HepG2 (cell line): ENCODE data around the gene TMEM131L. TPM values are rescaled to one million over a fixed set of nuclear protein-coding genes. Genes with fewer than 3 reads are reported as not detected.

ENCODE experiments used
- ATAC-seq: fragments of 200-7000 bp; cut with Tn5 transposase; 3 replicates; pipeline ENCODE4 v1.9.1; 2020; ENCODE audit warnings: mild to moderate bottlenecking, moderate library complexity
- BruUV-seq: library from RNA; stranded (reverse); fragments of 400-500 nt; replicated peaks from 2 replicates; lab custom pipeline; 2021; lab: Mats Ljungman, UMichigan
- CTCF ChIA-PET: fragments of 300-600 bp; formaldehyde crosslinking; extraction: SDS; loops from one replicate; lab custom pipeline; 2021; ENCODE audit warnings: low total read pairs, inconsistent platforms, low intra/inter-chr PET ratio; lab: Yijun Ruan, JAX
- POLR2A ChIA-PET: fragments of 350-600 bp; sonication (Branson Sonifier 250); formaldehyde crosslinking; loops from one replicate; lab custom pipeline; 2020; ENCODE audit warnings: antibody characterized with exemption, inconsistent platforms; lab: Yijun Ruan, JAX
- DNase-seq: peaks from one replicate; pipeline ENCODE4 v3.0.0-alpha.2; 2015; ENCODE audit warnings: low spot score
- FAIRE-seq: peaks from 3 replicates; lab custom pipeline; 2011; peaks lifted over from hg19 to GRCh38; lab: Jason Lieb, UNC
- H2AFZ ChIP-seq: one replicate; pipeline ENCODE4 v1.6.1; 2011; ENCODE audit warnings: low read length, inconsistent platforms
- H3K27ac ChIP-seq: fragments of 300-600 bp; 3 replicates; pipeline ENCODE4 v1.8.0; 2011; ENCODE audit warnings: mixed run types, mild to moderate bottlenecking, mixed read lengths, low read length, inconsistent platforms; ENCODE audit not compliant: insufficient read depth; ENCODE audit errors: extremely low read length
- H3K27me3 ChIP-seq, 2 experiments: fragments of 200-600 bp in 1 of 2; 2 replicates in 1 of 2; 3 replicates in 1 of 2; pipeline versions ENCODE4 v1.6.0 to v1.8.0; 2011; ENCODE audit warnings: low read length in 2 of 2, mild to moderate bottlenecking in 2 of 2, moderate library complexity in 2 of 2, inconsistent platforms in 1 of 2; ENCODE audit not compliant: insufficient read depth in 2 of 2, control insufficient read depth in 1 of 2
- H3K36me3 ChIP-seq, 2 experiments: fragments of 200-600 bp in 1 of 2; replicated peaks in 1 of 2; 2 replicates in 1 of 2; 3 replicates in 1 of 2; pipeline versions ENCODE4 v1.5.1 to v1.8.0; 2011; ENCODE audit warnings: low read length in 2 of 2, inconsistent platforms in 1 of 2; ENCODE audit not compliant: insufficient read depth in 2 of 2, control insufficient read depth in 1 of 2
- H3K4me1 ChIP-seq: 2 replicates; pipeline ENCODE4 v1.5.1; 2012; ENCODE audit warnings: low read length, inconsistent platforms; ENCODE audit not compliant: insufficient read depth
- H3K4me2 ChIP-seq: 2 replicates; pipeline ENCODE4 v1.6.0; 2011; ENCODE audit warnings: low read depth, low read length, inconsistent platforms
- H3K4me3 ChIP-seq, 3 experiments: fragments of 200-600 bp in 1 of 3; sonication (generic), shearing (Covaris generic) in 1 of 3; replicated peaks in 1 of 3; 2 replicates each; pipeline ENCODE4 v1.5.1; 2011 to 2016; ENCODE audit warnings: low read length in 3 of 3, inconsistent platforms in 2 of 3, low read depth in 2 of 3, mild to moderate bottlenecking in 2 of 3, control low read depth in 1 of 3, mixed read lengths in 1 of 3; ENCODE audit not compliant: insufficient read depth in 1 of 3
- H3K79me2 ChIP-seq: one replicate; pipeline ENCODE4 v1.6.1; 2011; ENCODE audit warnings: low read length, inconsistent platforms; ENCODE audit not compliant: insufficient read depth
- H3K9ac ChIP-seq: 2 replicates; pipeline ENCODE4 v1.6.0; 2011; ENCODE audit warnings: mild to moderate bottlenecking, low read depth, low read length, inconsistent platforms; ENCODE audit not compliant: insufficient read depth
- H3K9me3 ChIP-seq: 2 replicates; pipeline ENCODE4 v1.5.1; 2012; ENCODE audit warnings: mild to moderate bottlenecking, low read length
- H4K20me1 ChIP-seq: 2 replicates; pipeline ENCODE4 v1.6.0; 2011; ENCODE audit warnings: inconsistent platforms, mild to moderate bottlenecking, low read length, moderate library complexity; ENCODE audit not compliant: insufficient read depth
- ATAD3A ChIP-seq: sonication (generic); formaldehyde crosslinking; IDR thresholded peaks from 2 replicates; pipeline ENCODE4 v1.4.0; 2020; ENCODE audit warnings: missing genetic modification reagents
- ATF7 ChIP-seq, 2 experiments: fragments of 450-650 bp in 1 of 2; sonication (generic) in 1 of 2; formaldehyde crosslinking in 1 of 2; IDR thresholded peaks; 2 replicates each; pipeline versions ENCODE4 v1.4.0 to v1.6.1; 2016 to 2020; ENCODE audit warnings: antibody characterized with exemption in 1 of 2, mild to moderate bottlenecking in 1 of 2, missing genetic modification reagents in 1 of 2
- GABPA ChIP-seq, 2 experiments: IDR thresholded peaks; 2 replicates each; pipeline ENCODE4 v1.6.1; 2011 to 2016; ENCODE audit warnings: low read depth in 2 of 2, low read length in 1 of 2, missing biosample characterization in 1 of 2, missing genetic modification characterization in 1 of 2
- JARID2 ChIP-seq: sonication (generic); formaldehyde crosslinking; IDR thresholded peaks from 2 replicates; pipeline ENCODE4 v1.8.1; 2023; ENCODE audit warnings: missing genetic modification reagents, inconsistent platforms; ENCODE audit not compliant: insufficient replicate concordance
- JUND ChIP-seq: sonication (generic); formaldehyde crosslinking; IDR thresholded peaks from 2 replicates; pipeline ENCODE4 v1.8.0; 2022; ENCODE audit warnings: mild to moderate bottlenecking, missing genetic modification reagents
- KAT8 ChIP-seq: IDR thresholded peaks from 2 replicates; pipeline ENCODE4 v1.6.1; 2016; ENCODE audit warnings: missing genetic modification reagents, missing compliant biosample characterization
- NFE2 ChIP-seq: sonication (generic); formaldehyde crosslinking; IDR thresholded peaks from 2 replicates; pipeline ENCODE4 v1.4.0; 2020; ENCODE audit warnings: missing genetic modification reagents
- NRL ChIP-seq: sonication (generic); formaldehyde crosslinking; IDR thresholded peaks from 2 replicates; pipeline ENCODE4 v1.5.0; 2020; ENCODE audit warnings: missing genetic modification reagents, mild to moderate bottlenecking, moderate library complexity, borderline replicate concordance
- REXO4 ChIP-seq: sonication (generic); formaldehyde crosslinking; IDR thresholded peaks from 2 replicates; pipeline ENCODE4 v1.8.0; 2022; ENCODE audit warnings: missing genetic modification reagents, mild to moderate bottlenecking, borderline replicate concordance
- ZNF10 ChIP-seq: sonication (generic); formaldehyde crosslinking; IDR thresholded peaks from 2 replicates; pipeline ENCODE4 v1.4.0; 2020; ENCODE audit warnings: mild to moderate bottlenecking, low read depth, missing genetic modification reagents, borderline replicate concordance
- ZNF101 ChIP-seq: sonication (generic); formaldehyde crosslinking; IDR thresholded peaks from 2 replicates; pipeline ENCODE4 v1.4.0; 2020; ENCODE audit warnings: mild to moderate bottlenecking, low read depth, missing genetic modification reagents, borderline replicate concordance
- ZNF207 ChIP-seq: fragments of 450-650 bp; IDR thresholded peaks from 2 replicates; pipeline ENCODE4 v1.6.1; 2016; ENCODE audit warnings: antibody characterized with exemption, borderline replicate concordance
- ZNF230 ChIP-seq: sonication (generic); formaldehyde crosslinking; IDR thresholded peaks from 2 replicates; pipeline ENCODE4 v1.4.0; 2020; ENCODE audit warnings: mild to moderate bottlenecking, missing genetic modification reagents
- ZNF558 ChIP-seq: sonication (generic); formaldehyde crosslinking; IDR thresholded peaks from 2 replicates; pipeline ENCODE4 v1.9.0; 2022; ENCODE audit warnings: mild to moderate bottlenecking, missing genetic modification reagents, borderline replicate concordance
- ZNF737 ChIP-seq: sonication (generic); formaldehyde crosslinking; IDR thresholded peaks from 2 replicates; pipeline ENCODE4 v1.5.0; 2020; ENCODE audit warnings: missing genetic modification reagents, mild to moderate bottlenecking, borderline replicate concordance
- ZSCAN30 ChIP-seq: sonication (generic); formaldehyde crosslinking; IDR thresholded peaks from 2 replicates; pipeline ENCODE4 v1.5.0; 2020; ENCODE audit warnings: mild to moderate bottlenecking, missing genetic modification reagents
- WGBS: methylation state at CpG from one replicate; pipeline ENCODE4 v1.1.6; 2017; ENCODE audit warnings: low lambda C conversion rate; 5-methylcytosine and 5-hydroxymethylcytosine counted together
- in situ Hi-C: cut with HindIII; loops from 2 replicates; pipeline ENCODE4 v1.10.0; 2017; ENCODE audit warnings: low pct_unique_long_range_greater_than_20kb; ENCODE audit not compliant: extremely low pct_ligation_motif_present
- intact Hi-C: fragments of 100-400 bp; cut with micrococcal nuclease; formaldehyde crosslinking; loops from one replicate; pipeline ENCODE4 v1.10.0; 2022; ENCODE audit not compliant: unreplicated experiment
- polyA plus RNA-seq, 8 experiments: library from polyadenylated mRNA; depleted of rRNA in 3 of 8; stranded (reverse) in 7 of 8; unstranded in 1 of 8; fragments of >200 nt; fragmentation: Illumina TruSeq in 4 of 8; extraction: Trizol in 4 of 8; gene quantifications; 2 replicates each; pipeline versions ENCODE4 v1.2.1 to v1.2.3, GENCODE V29; 2011 to 2016; ENCODE audit warnings: low read depth in 4 of 8, missing spikeins in 1 of 8, mixed read lengths in 1 of 8; ENCODE audit not compliant: insufficient read depth in 1 of 8
- total RNA-seq, 5 experiments: library from RNA; depleted of rRNA; stranded (reverse); fragments of >200 nt; fragmentation: Illumina TruSeq; extraction: Trizol; gene quantifications; 2 replicates each; pipeline ENCODE4 v1.2.3, GENCODE V29; 2016; ENCODE audit warnings: low read depth in 1 of 5
- TF ChIP-seq, protein P1 (sequence below): sonication (generic); formaldehyde crosslinking; IDR thresholded peaks from 2 replicates; pipeline ENCODE4 v1.5.0; 2020; ENCODE audit warnings: mild to moderate bottlenecking, missing genetic modification reagents
- TF ChIP-seq, protein P2 (sequence below): sonication (generic); formaldehyde crosslinking; IDR thresholded peaks from 2 replicates; pipeline ENCODE4 v1.9.0; 2021; ENCODE audit warnings: missing genetic modification reagents, borderline replicate concordance
- TF ChIP-seq, protein P3 (sequence below): sonication (generic); formaldehyde crosslinking; IDR thresholded peaks from 2 replicates; pipeline ENCODE4 v1.4.0; 2020; ENCODE audit warnings: missing genetic modification reagents

The TMEM131L gene
- total and polyA plus RNA-seq, 2 of the 13 experiments (the other 11 are each of a cell fraction or from before 2014, with no cell fraction given): 2.2 to 4.5 TPM

DNA sequence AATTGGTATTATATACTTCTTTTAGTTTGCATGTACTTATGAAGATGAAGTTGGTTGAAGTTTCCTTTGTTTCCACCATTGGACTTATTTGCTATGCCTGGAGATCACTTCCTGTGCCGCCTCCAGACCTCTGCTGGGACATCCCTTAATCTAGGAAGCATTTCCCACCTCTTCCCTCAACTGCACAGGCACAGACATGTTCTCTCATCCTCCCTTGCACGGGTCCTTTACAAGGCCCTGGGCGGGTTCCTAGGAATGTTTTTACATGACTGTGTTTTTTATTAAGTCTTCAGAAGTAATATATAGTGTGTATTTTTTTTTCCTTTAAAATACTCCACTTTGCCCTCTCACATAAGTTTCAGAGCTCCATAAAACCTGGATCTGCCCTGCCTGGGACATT, 51.0 kb downstream of the TMEM131L start (continued):
- TF ChIP-seq, protein P1, sequence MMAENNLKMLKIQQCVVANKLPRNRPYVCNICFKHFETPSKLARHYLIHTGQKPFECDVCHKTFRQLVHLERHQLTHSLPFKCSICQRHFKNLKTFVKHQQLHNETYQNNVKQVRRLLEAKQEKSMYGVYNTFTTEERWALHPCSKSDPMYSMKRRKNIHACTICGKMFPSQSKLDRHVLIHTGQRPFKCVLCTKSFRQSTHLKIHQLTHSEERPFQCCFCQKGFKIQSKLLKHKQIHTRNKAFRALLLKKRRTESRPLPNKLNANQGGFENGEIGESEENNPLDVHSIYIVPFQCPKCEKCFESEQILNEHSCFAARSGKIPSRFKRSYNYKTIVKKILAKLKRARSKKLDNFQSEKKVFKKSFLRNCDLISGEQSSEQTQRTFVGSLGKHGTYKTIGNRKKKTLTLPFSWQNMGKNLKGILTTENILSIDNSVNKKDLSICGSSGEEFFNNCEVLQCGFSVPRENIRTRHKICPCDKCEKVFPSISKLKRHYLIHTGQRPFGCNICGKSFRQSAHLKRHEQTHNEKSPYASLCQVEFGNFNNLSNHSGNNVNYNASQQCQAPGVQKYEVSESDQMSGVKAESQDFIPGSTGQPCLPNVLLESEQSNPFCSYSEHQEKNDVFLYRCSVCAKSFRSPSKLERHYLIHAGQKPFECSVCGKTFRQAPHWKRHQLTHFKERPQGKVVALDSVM (CRISPR knock-in tag): no peak
- TF ChIP-seq ZNF10 (CRISPR knock-in tag) (no peak), NRL (no peak), REXO4 (CRISPR knock-in tag) (no peak), ZNF101 (no peak)

DNA sequence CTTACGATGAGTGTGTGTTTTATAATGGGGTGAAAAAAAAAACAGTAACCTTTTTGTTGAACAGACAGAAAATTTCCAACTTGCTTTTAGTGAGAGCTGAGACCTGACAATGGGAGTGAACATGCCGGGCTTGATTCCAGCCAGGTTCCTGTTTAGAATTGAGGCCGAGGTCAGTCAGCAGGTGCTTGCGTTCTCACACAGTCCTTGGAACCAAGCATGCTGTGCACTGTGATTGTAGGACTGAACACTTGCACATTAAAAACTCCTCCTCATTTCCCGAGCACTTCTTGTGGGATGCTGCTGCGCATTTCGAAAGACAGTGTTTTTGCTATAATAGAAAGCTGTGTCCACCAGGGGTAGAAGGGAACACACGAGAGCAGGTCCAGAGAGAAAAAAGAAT, 51.8 kb downstream of the TMEM131L start:
- ChIA-PET CTCF (no interaction called here), POLR2A (interaction anchor here (1.8 kb wide), 1 partner anchor 47 kb away, joined by 8 read pairs; no protein-coding TSS in a partner anchor)
- in situ Hi-C loops (no loop called here), intact Hi-C loops (loop anchor here (5.0 kb wide), 2 partner anchors 49 to 51 kb away; partner anchors contain the start of gene TMEM131L)
- no peak for FAIRE-seq
- no peak overlapping the region for H3K4me3 ChIP-seq
- H3K79me2 ChIP-seq: no peaks in the 10 kb centered on the region
- H3K27ac ChIP-seq: no peak overlapping the region
- 94% methylated on average over 8 of the region's 8 CpGs for WGBS
- no peaks in the 10 kb centered on the region for H3K9me3 ChIP-seq
- no peaks in the 10 kb centered on the region; a peak in 1 of 5 replicates for H3K36me3 ChIP-seq
- no peaks in the 10 kb centered on the region for H4K20me1 ChIP-seq
- no peak for DNase-seq
- ATAC-seq: peak; percentile 46; the same call in 2 of the 3 replicates
- H3K4me1 ChIP-seq: peaks cover 30% of the 10 kb centered on the region
- peak overlapping the region; percentile 32 for H2AFZ ChIP-seq
- no peaks in the 10 kb centered on the region for H3K27me3 ChIP-seq
- H3K4me2 ChIP-seq: peak overlapping the region; percentile 74; the same call in 1 of the 2 replicates
- no peak overlapping the region for H3K9ac ChIP-seq
- no TSS peak for BruUV-seq
- TF ChIP-seq ZSCAN30 (CRISPR knock-in tag) (no peak), ZNF737 (no peak), KAT8 (CRISPR knock-in tag) (no peak), ZNF207 (no peak), GABPA (IDR thresholded peaks at IDR 0.05; ENCODE audit: low read depth, low read length) (no peak), GABPA (CRISPR knock-in tag; IDR thresholded peaks at IDR 0.05; ENCODE audit: low read depth) (no peak), ZNF230 (CRISPR knock-in tag) (no peak), JUND (no peak), JARID2 (CRISPR knock-in tag) (no peak), ATF7 (IDR thresholded peaks at IDR 0.05) (no peak), ATF7 (CRISPR knock-in tag; IDR thresholded peaks at IDR 0.05) (no peak), NFE2 (CRISPR knock-in tag) (no peak), ZNF558 (CRISPR knock-in tag) (no peak), ATAD3A (no peak)
- TF ChIP-seq, protein P2, sequence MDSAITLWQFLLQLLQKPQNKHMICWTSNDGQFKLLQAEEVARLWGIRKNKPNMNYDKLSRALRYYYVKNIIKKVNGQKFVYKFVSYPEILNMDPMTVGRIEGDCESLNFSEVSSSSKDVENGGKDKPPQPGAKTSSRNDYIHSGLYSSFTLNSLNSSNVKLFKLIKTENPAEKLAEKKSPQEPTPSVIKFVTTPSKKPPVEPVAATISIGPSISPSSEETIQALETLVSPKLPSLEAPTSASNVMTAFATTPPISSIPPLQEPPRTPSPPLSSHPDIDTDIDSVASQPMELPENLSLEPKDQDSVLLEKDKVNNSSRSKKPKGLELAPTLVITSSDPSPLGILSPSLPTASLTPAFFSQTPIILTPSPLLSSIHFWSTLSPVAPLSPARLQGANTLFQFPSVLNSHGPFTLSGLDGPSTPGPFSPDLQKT (CRISPR knock-in tag): no peak
- TF ChIP-seq, protein P3, sequence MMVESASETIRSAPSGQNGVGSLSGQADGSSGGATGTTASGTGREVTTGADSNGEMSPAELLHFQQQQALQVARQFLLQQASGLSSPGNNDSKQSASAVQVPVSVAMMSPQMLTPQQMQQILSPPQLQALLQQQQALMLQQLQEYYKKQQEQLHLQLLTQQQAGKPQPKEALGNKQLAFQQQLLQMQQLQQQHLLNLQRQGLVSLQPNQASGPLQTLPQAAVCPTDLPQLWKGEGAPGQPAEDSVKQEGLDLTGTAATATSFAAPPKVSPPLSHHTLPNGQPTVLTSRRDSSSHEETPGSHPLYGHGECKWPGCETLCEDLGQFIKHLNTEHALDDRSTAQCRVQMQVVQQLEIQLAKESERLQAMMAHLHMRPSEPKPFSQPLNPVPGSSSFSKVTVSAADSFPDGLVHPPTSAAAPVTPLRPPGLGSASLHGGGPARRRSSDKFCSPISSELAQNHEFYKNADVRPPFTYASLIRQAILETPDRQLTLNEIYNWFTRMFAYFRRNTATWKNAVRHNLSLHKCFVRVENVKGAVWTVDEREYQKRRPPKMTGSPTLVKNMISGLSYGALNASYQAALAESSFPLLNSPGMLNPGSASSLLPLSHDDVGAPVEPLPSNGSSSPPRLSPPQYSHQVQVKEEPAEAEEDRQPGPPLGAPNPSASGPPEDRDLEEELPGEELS (CRISPR knock-in tag): no peak
